ENCODE measurements around the gene TCF12.

TCF12 gene

DNA sequence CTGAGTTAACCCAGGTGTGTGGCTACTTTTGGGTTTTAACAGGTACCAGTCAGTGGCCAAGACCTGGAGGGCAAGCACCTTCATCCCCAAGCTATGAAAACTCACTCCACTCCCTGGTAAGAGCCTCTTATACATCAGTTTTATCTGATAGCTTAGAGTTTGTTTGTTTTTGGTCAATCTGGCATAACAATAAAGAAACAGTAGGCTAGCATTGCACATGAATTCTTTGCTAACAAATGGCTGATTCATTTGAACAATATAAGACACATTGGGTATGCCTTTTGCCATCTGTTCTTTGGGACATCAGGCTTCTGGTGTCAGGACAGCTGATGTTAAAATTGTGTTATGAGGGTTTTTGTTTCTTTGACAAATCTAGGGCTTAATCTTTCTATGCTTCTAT lies 332.9 kb downstream of the TCF12 start:
- DNase-seq (ENCODE audit: low read depth, low spot score): no peak

DNA sequence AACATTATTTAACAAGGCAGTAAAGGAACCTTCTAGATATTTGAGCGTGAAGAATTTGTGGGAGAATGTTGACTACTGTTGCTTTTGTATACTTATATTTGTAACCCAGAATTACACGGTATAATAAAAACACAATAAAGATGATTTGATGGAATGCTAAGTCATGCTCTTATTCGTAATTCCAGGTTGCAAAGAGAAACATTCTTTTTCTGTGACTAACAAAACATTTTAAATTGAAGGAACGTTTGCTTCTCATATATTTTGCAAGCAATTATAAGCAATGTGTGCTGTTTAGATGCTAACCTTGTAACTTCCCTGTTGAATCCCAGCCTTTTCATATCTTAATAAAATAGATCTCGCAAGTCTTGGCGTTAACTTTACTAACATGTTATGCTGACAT lies 333.5 kb downstream of the TCF12 start:
- DNase-seq (ENCODE audit: low read depth, low spot score): no peak

DNA sequence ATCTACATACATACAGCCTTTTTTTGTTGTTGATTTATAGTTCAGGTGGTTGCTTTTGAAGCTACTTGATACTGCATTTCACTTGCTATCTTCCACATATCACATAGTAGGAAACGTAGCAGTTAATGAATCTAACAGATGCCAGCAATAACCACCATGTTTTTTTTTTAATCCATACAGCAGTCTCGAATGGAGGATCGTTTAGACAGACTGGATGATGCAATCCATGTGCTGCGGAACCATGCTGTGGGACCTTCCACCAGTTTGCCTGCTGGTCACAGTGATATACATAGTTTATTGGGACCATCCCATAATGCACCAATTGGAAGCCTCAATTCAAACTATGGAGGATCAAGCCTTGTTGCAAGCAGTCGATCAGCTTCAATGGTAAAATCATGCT lies 334.6 kb downstream of the TCF12 start:
- DNase-seq (ENCODE audit: low read depth, low spot score): no peak

DNA sequence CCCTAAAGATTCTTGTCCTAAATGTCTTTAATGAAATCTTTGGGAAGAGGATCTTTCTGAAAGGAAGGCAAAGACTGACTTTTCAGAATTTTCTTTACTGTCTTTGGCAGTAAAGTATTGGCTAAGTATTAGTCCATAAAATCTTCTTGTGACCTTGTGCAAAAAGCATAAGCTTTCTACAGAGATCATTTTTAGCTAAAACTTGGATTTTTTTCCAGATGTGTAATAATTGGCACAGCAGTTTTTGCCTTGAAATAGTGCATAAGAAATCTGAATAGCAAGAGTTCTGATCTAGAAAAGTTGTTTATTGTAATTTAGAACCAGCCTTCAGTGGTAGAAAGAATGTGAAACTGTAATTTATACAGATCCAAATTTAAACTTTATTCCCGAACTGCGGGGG lies 335.1 kb downstream of the TCF12 start:
- no peak for DNase-seq (ENCODE audit: low read depth, low spot score)

DNA sequence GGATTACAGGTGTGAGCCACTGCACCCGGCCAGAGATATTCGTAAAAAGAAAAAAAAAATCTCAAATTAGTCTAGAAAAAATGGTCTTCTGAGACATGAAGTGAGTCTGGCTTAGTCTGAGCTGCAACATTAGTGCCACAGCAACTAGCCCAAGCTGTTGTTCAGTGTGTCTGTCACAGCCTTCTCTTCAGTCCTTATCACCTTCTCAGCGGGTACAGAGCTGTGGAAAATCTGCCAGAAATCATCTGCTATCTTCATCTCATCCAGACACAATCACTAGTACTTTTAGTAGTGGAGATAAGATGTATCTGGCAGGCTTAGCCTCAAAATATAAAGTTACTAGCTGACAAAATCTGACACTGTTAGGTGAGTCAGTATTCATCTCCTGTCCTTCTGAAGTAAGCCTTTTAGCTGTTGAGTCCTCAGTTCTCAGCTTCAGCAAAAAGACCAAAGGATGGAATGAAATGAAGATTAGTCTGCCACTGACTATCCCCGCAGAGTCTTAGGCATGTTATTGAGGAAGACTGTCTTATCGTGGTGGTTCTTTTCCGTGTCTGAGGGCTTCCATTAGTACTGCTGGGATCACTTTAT lies 337.4 kb downstream of the TCF12 start:
- no peak for DNase-seq (ENCODE audit: low read depth, low spot score)

DNA sequence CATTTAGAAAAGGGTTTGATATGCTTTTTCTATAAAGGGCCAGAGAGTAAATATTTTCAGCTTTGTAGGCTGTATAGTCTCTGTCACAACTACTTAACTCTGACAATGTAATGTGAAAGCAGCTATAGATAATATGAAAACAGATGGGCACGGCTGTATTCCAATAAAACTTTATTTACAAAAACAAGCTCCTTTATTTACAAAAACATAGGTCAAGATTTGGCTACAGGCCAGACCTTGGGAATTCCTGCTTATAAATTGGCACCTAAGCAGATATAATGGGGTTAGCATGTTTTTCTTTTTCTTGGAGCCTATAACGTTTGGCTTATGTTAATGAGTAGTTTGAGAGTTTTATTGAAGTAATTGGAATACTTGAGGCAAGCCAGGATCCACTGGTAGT lies 338.5 kb downstream of the TCF12 start:
- DNase-seq (ENCODE audit: low read depth, low spot score): no peak

DNA sequence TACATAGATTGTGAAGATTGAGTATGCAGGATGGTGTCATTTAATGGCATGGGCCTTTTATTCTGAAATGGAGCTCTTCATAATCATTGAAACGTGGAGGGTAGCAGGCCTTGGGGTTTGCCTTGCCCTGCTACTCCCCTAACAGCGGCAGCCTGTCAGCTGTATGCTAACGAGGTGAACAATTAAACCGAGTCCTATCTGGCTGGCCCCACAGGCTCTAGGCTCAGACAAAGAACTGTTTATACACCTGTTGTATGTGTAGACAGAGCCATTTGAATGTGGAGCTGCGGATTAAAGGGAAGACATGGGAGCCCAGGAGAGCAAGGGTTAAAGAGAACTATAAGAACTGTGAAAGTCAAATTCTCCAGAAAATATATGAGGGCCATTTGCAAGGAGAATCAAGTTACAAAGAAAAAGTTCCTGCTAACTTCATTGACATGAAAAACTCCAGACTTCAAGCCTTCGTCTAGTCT lies 341.2 kb downstream of the TCF12 start:
- DNase-seq (ENCODE audit: low read depth, low spot score): no peak

DNA sequence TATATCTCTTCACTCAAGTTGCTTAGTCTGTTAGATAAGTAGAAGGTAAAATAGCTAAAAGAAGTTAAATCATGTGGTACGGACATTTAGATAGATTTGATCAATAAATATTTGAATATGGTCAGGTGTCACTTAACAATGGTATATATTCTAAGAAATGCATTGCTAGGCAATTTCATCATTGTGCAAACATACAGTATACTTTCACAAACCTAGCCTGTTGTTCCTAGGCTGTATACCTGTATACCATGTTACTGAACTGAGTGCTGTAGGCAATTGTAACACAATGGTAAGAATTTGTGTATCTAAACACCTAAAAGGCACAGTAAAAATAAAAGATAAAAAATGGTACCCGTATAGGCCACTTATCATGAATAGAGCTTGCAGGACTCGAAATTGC lies 345.1 kb downstream of the TCF12 start:
- DNase-seq (ENCODE audit: low read depth, low spot score): no peak

DNA sequence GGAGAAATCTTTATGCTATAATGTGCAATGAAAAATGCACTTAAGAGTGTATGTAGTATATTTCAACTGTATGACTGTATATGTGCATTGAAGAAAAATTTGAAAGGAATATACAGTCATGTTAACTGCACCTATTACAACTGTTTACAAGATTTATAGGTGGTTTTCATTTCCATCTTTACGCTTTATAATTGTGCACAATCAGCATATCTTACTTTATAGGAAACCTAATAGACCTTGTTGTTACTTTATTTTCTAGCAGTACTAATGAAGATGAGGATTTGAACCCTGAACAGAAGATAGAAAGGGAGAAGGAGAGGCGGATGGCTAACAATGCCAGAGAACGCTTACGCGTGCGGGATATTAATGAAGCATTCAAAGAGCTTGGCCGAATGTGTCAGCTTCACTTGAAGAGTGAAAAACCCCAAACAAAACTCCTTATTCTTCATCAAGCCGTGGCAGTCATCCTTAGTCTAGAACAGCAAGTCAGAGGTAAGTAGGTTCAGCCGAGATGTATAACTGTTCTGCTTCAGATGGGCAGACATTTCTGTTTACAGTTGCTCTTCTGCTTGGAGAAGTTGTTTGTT lies 354.4 kb downstream of the TCF12 start:
- DNase-seq (ENCODE audit: low read depth, low spot score): no peak

DNA sequence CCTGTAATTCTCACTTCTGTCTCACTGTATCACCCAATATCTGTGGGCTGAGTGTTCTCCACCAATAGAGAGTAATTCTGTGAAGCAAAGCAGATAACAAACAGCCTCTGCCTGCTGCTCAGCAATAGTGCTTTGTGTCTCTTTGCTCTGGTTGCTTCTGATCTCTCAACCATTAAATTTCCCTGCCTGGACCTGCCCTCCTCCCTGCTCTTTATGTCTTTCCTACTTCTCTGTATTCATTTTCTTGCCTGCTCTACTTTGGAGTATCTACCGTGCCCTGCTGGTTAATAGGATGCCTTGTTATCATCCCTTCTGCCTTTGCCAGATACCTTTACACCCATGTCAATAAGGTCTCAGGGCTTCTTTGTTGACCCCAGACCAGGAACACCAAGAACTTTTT lies 355.0 kb downstream of the TCF12 start:
- DNase-seq (ENCODE audit: low read depth, low spot score): no peak

DNA sequence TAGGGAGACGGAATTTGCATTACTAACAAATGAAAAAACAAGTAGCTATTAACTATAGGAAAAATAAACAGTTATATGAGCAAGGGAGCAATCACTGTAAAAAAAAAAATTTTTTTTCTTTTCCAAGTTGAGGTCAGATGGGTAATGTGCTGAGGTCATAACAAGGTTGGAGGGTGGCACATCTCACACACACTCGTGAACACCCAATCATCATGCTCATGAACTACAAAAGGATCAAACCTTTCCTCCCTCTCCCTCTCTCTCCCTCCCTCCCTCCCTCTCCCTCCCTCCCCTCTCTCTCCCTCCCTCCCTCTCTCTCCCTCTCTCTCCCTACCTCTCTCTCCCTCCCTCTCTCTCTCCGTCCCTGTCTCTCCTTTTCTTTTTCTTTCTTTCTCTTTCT lies 360.0 kb downstream of the TCF12 start:
- no peak for DNase-seq (ENCODE audit: low read depth, low spot score)

DNA sequence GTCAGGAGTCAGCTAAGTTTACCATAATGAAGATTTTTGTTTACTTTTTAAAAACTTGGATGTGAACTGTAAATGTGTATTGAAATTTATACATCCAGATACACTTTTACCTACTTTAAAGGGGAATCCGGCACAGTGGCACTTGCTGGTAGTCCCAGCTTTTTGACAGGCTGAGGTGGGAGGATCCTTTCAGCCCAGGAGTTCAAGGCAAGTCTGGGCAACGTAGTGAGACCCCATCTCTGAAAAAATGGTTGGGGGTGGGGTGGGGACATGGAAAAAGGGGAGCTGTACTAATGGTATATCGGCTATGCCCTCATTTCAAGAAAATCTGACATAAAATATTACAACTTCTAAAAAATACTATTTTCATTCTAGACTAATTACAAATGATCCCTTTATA lies 362.0 kb downstream of the TCF12 start:
- no peak for DNase-seq (ENCODE audit: low read depth, low spot score)

DNA sequence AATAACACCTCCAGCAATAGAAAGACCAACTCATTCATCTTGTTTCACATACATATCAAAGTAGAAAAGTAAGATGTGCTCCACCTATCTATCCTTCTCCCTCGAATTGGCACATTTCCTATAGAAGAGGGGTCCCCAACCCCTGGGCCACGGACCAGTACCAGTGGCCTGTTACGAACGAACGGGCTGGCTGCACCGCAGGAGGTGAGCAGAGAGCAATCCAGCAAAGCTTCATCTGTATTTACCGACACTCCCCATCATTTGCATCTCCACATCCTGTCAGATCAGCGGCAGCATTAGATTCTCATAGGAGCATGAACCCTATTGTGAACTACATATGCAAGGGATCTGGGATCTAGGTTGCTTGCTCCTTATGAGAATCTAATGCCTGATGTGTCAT lies 362.9 kb downstream of the TCF12 start:
- DNase-seq (ENCODE audit: low read depth, low spot score): no peak

DNA sequence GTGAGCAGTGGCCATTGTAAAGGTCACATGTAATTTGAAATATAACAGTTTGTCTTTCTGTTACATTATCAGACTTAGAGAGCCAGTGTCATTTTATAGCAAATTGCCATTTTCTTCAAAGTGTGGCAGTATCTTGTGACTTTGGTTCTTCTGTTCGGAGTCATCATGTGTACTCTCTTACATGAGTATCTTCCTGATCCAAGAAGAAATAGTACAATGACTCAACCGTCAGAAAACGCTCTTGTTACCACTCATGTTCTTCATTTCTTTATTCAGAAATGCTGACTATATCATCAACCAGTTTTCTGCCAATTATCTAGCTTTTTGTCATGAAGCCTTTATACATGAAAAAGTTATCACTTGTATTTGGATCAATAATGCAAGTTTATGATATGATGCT lies 364.2 kb downstream of the TCF12 start:
- DNase-seq (ENCODE audit: low read depth, low spot score): no peak

DNA sequence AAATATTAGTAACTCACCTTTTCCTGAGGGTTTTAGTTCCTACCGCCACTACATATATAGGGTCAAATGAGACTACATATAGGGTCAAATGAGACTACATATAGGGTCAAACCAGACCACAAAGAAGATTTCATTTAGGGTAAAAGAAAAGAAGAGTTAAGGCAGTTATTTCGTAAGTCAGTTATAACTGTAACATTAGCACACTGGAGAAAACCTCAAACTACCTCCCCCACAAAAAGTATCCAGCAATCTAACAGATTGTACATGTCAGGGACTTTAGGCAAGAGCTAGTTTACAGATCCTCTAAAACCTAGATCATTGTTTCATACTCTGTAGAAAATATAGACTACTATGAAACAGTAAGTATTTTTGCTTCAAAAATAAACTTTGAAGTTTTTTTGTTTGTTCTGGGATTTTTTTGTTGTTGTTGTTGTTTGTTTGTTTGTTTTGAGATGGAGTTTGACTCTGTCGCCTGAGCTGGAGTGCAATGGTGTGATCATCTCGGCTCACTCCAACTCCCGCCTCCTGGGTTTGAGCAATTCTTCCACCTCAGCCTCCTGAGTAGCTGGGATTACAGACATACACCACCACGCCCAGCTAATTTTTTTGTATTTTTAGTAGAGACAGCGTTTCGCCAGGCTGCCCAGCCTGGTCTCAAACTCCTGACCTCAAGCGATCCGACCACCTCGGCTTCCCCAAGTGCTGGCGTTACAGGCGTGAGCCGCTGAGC lies 365.5 kb downstream of the TCF12 start:
- DNase-seq (ENCODE audit: low read depth, low spot score): no peak

DNA sequence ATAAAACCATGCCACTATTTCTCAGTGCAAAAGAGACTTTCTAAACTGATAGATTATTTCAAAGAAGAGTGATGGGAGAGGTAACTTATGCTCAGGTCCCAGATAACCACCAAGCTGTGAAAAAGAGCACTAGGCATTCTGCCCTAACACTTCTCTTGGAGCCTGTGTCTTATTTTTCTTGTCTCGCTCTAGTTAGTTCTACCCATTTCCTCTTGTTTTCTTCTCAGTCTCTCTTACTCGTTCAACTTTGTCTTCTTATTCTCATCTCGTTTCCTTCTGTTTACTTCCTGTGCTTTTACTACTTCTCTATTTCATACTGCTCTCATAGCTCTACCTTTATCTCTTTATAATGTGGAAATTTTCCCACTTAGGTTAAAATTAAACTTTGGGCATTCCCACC lies 366.1 kb downstream of the TCF12 start:
- DNase-seq (ENCODE audit: low read depth, low spot score): no peak

DNA sequence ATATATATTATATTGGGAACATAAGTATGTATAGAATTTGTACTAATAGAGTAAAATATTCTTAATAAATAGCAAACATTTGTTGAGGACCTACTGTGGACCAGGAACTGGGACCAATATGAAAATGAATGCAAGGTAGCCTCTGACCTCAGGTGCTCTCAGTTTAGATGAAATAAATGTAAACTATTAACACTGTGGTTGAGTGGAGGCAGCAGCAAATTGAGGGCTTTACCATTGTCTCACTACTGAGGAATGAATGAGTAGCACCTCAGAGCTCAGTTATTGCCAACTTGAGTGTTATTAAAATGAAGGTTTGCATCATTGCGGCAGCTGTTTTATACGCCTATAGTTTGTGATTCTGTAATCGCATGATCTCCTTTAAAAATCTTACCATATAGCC lies 366.9 kb downstream of the TCF12 start:
- no peak for DNase-seq (ENCODE audit: low read depth, low spot score)

DNA sequence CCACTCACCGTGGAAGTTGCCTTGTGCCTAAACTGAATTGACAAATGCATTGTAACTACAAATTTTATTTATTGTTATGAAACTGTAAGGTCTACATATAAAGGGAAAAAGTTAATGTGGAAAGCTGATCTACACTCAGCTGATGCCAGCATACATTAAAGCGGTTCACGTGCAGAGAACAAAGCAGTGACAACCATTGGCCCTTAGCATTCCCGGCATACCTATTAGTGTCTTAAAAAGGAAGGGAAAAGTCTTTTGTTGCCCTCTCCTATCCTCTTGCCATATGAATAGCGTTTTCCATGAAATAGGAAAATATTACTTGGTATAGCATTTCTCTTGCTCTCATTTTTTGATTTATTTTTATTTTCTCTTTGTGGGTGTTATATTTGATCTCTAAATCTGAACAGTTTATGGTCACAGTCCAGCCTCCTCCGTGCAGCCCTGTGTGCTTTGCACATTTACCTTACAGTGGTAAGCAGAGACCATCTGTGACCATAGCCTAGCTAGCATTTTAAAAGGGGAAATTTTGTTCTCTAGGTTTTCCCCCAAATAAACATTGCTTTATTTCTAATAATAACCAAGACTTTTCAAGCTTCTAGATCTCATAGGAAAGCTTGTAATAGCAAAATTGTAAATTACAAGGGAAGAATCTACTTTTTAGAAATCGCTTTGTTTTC lies 368.1 kb downstream of the TCF12 start:
- no peak for DNase-seq (ENCODE audit: low read depth, low spot score)

DNA sequence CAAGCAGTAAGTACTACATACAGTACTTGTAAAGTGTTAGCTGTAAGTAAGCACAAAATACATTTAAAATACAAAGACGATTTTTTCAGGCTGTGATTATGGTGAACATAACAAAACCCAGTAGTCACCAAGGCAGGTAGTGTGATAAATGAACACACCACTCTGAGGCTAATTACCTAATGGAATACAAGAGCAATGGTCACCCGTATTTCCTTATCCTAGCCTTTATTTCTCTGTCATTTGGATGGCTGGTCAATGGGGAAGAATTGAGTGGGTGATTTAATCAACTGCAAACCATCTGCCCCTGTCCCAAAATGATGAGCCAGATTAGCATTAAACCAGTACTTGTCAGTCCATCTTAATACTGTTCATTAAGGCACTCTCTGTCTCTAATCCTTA lies 368.7 kb downstream of the TCF12 start:
- no peak for DNase-seq (ENCODE audit: low read depth, low spot score)

DNA sequence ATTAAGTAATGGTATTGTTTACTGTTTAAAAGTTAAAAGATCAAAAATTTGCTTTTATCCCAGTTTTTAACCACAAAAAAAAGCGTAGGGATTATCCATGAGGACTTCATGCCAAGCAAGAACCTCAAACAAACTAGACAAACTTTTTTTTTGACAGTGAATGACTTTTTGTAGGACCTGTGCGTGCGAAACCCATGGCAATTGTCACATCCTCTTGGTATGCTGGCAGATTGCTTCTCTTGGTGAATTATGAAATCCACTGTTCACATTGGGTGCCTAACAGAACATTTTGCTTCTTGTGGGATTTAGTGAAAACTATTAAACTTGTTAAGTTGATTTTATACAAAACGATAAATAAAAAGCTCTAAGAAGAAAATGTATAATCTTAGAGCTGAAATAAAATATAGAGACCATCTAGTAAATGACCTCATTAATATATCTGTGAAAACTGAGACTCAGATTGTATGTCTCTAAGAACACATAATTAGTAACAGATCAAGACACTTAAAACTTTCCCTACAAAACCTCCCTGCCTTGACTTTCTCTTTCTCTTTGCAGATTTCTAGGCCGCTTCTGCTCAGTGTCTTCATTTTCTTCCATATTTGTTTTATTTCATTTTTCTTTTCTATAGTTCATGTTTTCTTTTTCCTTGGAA lies 370.6 kb downstream of the TCF12 start:
- no peak for DNase-seq (ENCODE audit: low read depth, low spot score)

DNA sequence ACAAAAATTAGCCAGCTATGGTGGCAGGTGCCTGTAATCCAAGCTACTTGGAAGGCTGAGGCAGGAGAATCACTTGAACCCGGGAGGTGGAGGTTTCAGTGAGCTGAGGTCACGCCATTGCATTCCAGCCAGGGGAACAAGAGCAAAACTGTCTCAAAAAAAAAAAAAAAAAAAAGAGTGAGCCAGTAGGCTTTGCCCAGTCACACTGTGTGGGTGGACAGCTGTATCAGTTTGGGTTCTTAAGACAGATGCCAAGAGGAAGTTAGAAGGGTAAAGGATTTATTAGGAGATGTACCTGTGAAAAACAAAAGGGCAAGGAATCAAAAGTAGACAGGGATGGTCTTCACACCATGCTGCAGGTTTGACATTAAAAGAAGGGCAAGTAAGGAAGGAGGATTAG lies 371.7 kb downstream of the TCF12 start:
- no peak for DNase-seq (ENCODE audit: low read depth, low spot score)

DNA sequence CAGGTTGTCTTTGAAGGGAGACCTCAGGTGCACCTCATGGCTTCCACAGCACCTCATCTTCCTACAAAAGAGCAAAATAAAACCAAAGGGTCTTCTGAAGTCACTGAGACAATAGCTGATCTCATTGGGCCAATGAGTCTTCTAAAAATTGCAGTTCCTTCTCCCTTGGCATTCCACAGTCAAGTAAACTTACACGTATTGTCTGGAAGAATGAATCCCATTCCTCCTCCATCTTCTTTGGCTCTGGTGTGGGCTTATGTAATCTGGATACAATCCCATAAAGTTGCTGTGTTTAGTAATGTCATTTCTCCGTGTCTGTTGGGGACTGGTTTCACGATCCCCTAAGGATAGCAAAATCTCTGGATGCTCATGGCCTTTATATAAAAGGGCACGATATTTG lies 372.4 kb downstream of the TCF12 start:
- no peak for DNase-seq (ENCODE audit: low read depth, low spot score)
